CD1c-positive myeloid dendritic cell (primary cell): ENCODE measurements around the gene SYK.

Source experiments
- DNase-seq: peaks from one replicate; pipeline ENCODE4 v3.0.0-alpha.2; 2016; ENCODE audit errors: extremely low spot score

The SYK gene

GRCh38 chr9:90906316-90907055 is 104.9 kb downstream of the SYK start:
- DNase-seq, result no peak

- no peak for DNase-seq
These were observed 105.4 kb downstream of the SYK start for GRCh38 chr9:90907056-90907445.

- no peak for DNase-seq
These were observed 106.2 kb downstream of the SYK start for GRCh38 chr9:90907790-90908189.

GRCh38 chr9:90909225-90909624 is 107.6 kb downstream of the SYK start:
- DNase-seq, result no peak

- DNase-seq, result no peak
These were observed 108.2 kb downstream of the SYK start for GRCh38 chr9:90909747-90910283.

- DNase-seq, result no peak
These were observed 112.6 kb downstream of the SYK start for GRCh38 chr9:90914196-90914595.

- peak; percentile 80 for DNase-seq
These were observed 113.4 kb downstream of the SYK start for GRCh38 chr9:90914868-90915483.

- no peak for DNase-seq
These were observed 114.1 kb downstream of the SYK start for GRCh38 chr9:90915693-90916092.

- no peak for DNase-seq
These were observed 114.6 kb downstream of the SYK start for GRCh38 chr9:90916147-90916734.

- DNase-seq, result no peak
These were observed 118.3 kb downstream of the SYK start for GRCh38 chr9:90919883-90920282.

GRCh38 chr9:90921104-90921503 is 119.5 kb downstream of the SYK start:
- no peak for DNase-seq

GRCh38 chr9:90921969-90922368 is 120.3 kb downstream of the SYK start:
- no peak for DNase-seq

GRCh38 chr9:90925581-90926257 is 124.1 kb downstream of the SYK start:
- no peak for DNase-seq

GRCh38 chr9:90926936-90927335 is 125.3 kb downstream of the SYK start:
- no peak for DNase-seq

GRCh38 chr9:90927496-90927895 is 125.9 kb downstream of the SYK start:
- DNase-seq, result no peak

GRCh38 chr9:90929626-90930025 is 128.0 kb downstream of the SYK start:
- DNase-seq, result no peak

GRCh38 chr9:90933468-90933867 is 131.8 kb downstream of the SYK start:
- DNase-seq, result no peak

GRCh38 chr9:90939351-90939750 is 137.7 kb downstream of the SYK start:
- no peak for DNase-seq

GRCh38 chr9:90940280-90940679 is 138.7 kb downstream of the SYK start:
- DNase-seq, result no peak

GRCh38 chr9:90941661-90942060 is 140.0 kb downstream of the SYK start:
- DNase-seq, result no peak

- no peak for DNase-seq
These were observed 140.9 kb downstream of the SYK start for GRCh38 chr9:90942555-90942954.

GRCh38 chr9:90943341-90943740 is 141.7 kb downstream of the SYK start:
- DNase-seq, result no peak
